IMR-90 (cell line): ENCODE data around the gene SLC10A3. TPM values are rescaled to one million over a fixed set of nuclear protein-coding genes. Genes with fewer than 3 reads are reported as not detected.

Experiments used
- ATAC-seq: fragments of 200-7000 bp; cut with Tn5 transposase; 2 replicates; pipeline ENCODE4 v1.9.1; 2020; ENCODE audit warnings: low read depth, mild to moderate bottlenecking, moderate library complexity
- BruUV-seq: library from RNA; stranded (reverse); fragments of 400-500 nt; replicated peaks from 2 replicates; lab custom pipeline; 2021; lab: Mats Ljungman, UMichigan
- CTCF ChIA-PET: fragments of 300-600 bp; formaldehyde crosslinking; extraction: SDS; loops from one replicate; lab custom pipeline; 2021; ENCODE audit warnings: antibody characterized with exemption; lab: Yijun Ruan, JAX
- POLR2A ChIA-PET: fragments of 300-600 bp; sonication (Branson Sonifier 250); formaldehyde crosslinking; loops from one replicate; lab custom pipeline; 2022; ENCODE audit warnings: antibody characterized with exemption; ENCODE audit not compliant: unreplicated experiment; lab: Charles Lee
- DNase-seq: peaks from one replicate; pipeline ENCODE4 v3.0.0; 2013
- H2AFZ ChIP-seq: replicated peaks from 2 replicates; pipeline ENCODE3; 2013; ENCODE audit warnings: low read length, mild to moderate bottlenecking; ENCODE audit not compliant: poor library complexity
- H2AK5ac ChIP-seq: 2 replicates; pipeline ENCODE4 v1.6.1; 2013; ENCODE audit warnings: low read depth, low read length, inconsistent platforms
- H2AK9ac ChIP-seq: replicated peaks from 2 replicates; pipeline ENCODE3; 2013; ENCODE audit warnings: mild to moderate bottlenecking, low read depth, low read length, moderate library complexity; ENCODE audit not compliant: poor library complexity
- H2BK120ac ChIP-seq: 2 replicates; pipeline ENCODE4 v1.6.1; 2013; ENCODE audit warnings: low read depth, low read length, inconsistent platforms
- H2BK15ac ChIP-seq: 3 replicates; pipeline ENCODE4 v1.6.1; 2013; ENCODE audit warnings: low read depth, low read length, inconsistent platforms
- H2BK20ac ChIP-seq: 2 replicates; pipeline ENCODE4 v1.6.1; 2013; ENCODE audit warnings: low read depth, mild to moderate bottlenecking, inconsistent platforms, low read length, moderate library complexity
- H2BK5ac ChIP-seq: 2 replicates; pipeline ENCODE4 v1.6.1; 2013; ENCODE audit warnings: mild to moderate bottlenecking, low read depth, low read length, inconsistent platforms; ENCODE audit not compliant: poor library complexity, severe bottlenecking
- H3K14ac ChIP-seq: replicated peaks from 2 replicates; pipeline ENCODE4 v1.6.1; 2013; ENCODE audit warnings: low read depth, low read length, inconsistent platforms
- H3K18ac ChIP-seq: 2 replicates; pipeline ENCODE4 v1.6.1; 2013; ENCODE audit warnings: low read depth, low read length, control low read depth
- H3K23ac ChIP-seq: 2 replicates; pipeline ENCODE4 v1.6.1; 2013; ENCODE audit warnings: low read depth, low read length, inconsistent platforms
- H3K27ac ChIP-seq: 2 replicates; pipeline ENCODE4 v1.5.1; 2013; ENCODE audit warnings: mild to moderate bottlenecking, control low read depth, low read length; ENCODE audit not compliant: insufficient read depth
- H3K27me3 ChIP-seq: 2 replicates; pipeline ENCODE4 v1.6.1; 2013; ENCODE audit warnings: low read length; ENCODE audit not compliant: control insufficient read depth, insufficient read depth
- H3K36me3 ChIP-seq: 2 replicates; pipeline ENCODE4 v1.6.1; 2013; ENCODE audit warnings: low read length, mixed read lengths; ENCODE audit not compliant: control insufficient read depth, insufficient read depth
- H3K4ac ChIP-seq: 2 replicates; pipeline ENCODE4 v1.6.1; 2013; ENCODE audit warnings: low read depth, low read length, inconsistent platforms
- H3K4me1 ChIP-seq: 2 replicates; pipeline ENCODE4 v1.6.1; 2013; ENCODE audit warnings: low read length, mixed read lengths; ENCODE audit not compliant: control insufficient read depth, insufficient read depth
- H3K4me2 ChIP-seq: 2 replicates; pipeline ENCODE4 v1.6.1; 2013; ENCODE audit warnings: low read depth, mild to moderate bottlenecking, control low read depth, low read length, moderate library complexity
- H3K4me3 ChIP-seq: 2 replicates; pipeline ENCODE4 v1.5.1; 2013; ENCODE audit warnings: low read depth, mild to moderate bottlenecking, control low read depth, low read length, moderate library complexity; ENCODE audit not compliant: insufficient read depth
- H3K56ac ChIP-seq: 2 replicates; pipeline ENCODE4 v1.6.1; 2013; ENCODE audit warnings: low read length, inconsistent platforms; ENCODE audit not compliant: insufficient read depth; ENCODE audit errors: extremely low read depth
- H3K79me1 ChIP-seq, 2 experiments: 2 replicates each; pipeline ENCODE4 v1.6.1; 2013; ENCODE audit warnings: low read length in 2 of 2, inconsistent platforms in 1 of 2, low read depth in 1 of 2
- H3K9ac ChIP-seq: 2 replicates; pipeline ENCODE4 v1.6.1; 2013; ENCODE audit warnings: low read depth, low read length, control low read depth
- H3K9me1 ChIP-seq: 2 replicates; pipeline ENCODE4 v1.6.1; 2013; ENCODE audit warnings: low read length, inconsistent platforms; ENCODE audit not compliant: insufficient read depth
- H3K9me3 ChIP-seq: 2 replicates; pipeline ENCODE4 v1.6.1; 2013; ENCODE audit warnings: low read length; ENCODE audit not compliant: control insufficient read depth, insufficient read depth
- H4K20me1 ChIP-seq: 2 replicates; pipeline ENCODE4 v1.6.1; 2013; ENCODE audit warnings: low read length, inconsistent platforms; ENCODE audit not compliant: insufficient read depth
- H4K5ac ChIP-seq: 2 replicates; pipeline ENCODE4 v1.6.1; 2013; ENCODE audit warnings: mild to moderate bottlenecking, low read depth, low read length, control low read depth
- H4K8ac ChIP-seq, 2 experiments: 2 replicates each; pipeline ENCODE4 v1.6.1; 2013; ENCODE audit warnings: low read depth in 2 of 2, low read length in 2 of 2, control low read depth in 1 of 2, inconsistent platforms in 1 of 2
- H4K91ac ChIP-seq: 2 replicates; pipeline ENCODE4 v1.6.1; 2013; ENCODE audit warnings: low read depth, low read length, inconsistent platforms; ENCODE audit not compliant: insufficient read depth
- BHLHE40 ChIP-seq: fragments of 150-350 bp; IDR thresholded peaks from 2 replicates; pipeline ENCODE4 v1.6.1; 2016; ENCODE audit warnings: mild to moderate bottlenecking, low read depth, low read length
- CEBPB ChIP-seq: IDR thresholded peaks from 2 replicates; pipeline ENCODE4 v1.6.1; 2012; ENCODE audit warnings: low read depth, low read length, improper control_type of control experiment
- CHD1 ChIP-seq: IDR thresholded peaks from 2 replicates; pipeline ENCODE4 v1.6.1; 2012; ENCODE audit warnings: low read depth, low read length, improper control_type of control experiment
- FOS ChIP-seq: fragments of 150-350 bp; IDR thresholded peaks from 2 replicates; pipeline ENCODE4 v1.6.1; 2016; ENCODE audit warnings: low read depth, low read length
- MAZ ChIP-seq: IDR thresholded peaks from 2 replicates; pipeline ENCODE4 v1.6.1; 2012; ENCODE audit warnings: low read depth, mild to moderate bottlenecking, low read length, improper control_type of control experiment, moderate library complexity, borderline replicate concordance
- MXI1 ChIP-seq: IDR thresholded peaks from 2 replicates; pipeline ENCODE4 v1.6.1; 2012; ENCODE audit warnings: low read depth, mild to moderate bottlenecking, low read length, moderate library complexity, borderline replicate concordance
- POLR2A ChIP-seq: IDR thresholded peaks from 2 replicates; pipeline ENCODE4 v1.6.1; 2012; ENCODE audit warnings: mild to moderate bottlenecking, low read depth, low read length
- RAD21 ChIP-seq: IDR thresholded peaks from 2 replicates; pipeline ENCODE4 v1.6.1; 2012; ENCODE audit warnings: low read length, improper control_type of control experiment
- RCOR1 ChIP-seq: IDR thresholded peaks from 2 replicates; pipeline ENCODE4 v1.6.1; 2012; ENCODE audit warnings: mild to moderate bottlenecking, low read length, improper control_type of control experiment; ENCODE audit not compliant: insufficient replicate concordance
- SMC3 ChIP-seq: fragments of 150-350 bp; IDR thresholded peaks from 2 replicates; pipeline ENCODE4 v1.6.1; 2016; ENCODE audit warnings: low read depth, mild to moderate bottlenecking, antibody characterized with exemption, low read length, moderate library complexity
- WGBS, 2 experiments: methylation state at CpG; one replicate each; pipeline versions ENCODE4 v1.1.5 to v1.1.7; 2013; ENCODE audit warnings: missing lambda C conversion rate in 2 of 2; ENCODE audit not compliant: insufficient read length in 1 of 2; ENCODE audit errors: extremely low coverage in 2 of 2; 5-methylcytosine and 5-hydroxymethylcytosine counted together
- dilution Hi-C: fragments of 300-500 bp; cut with HindIII; formaldehyde crosslinking; loops from one replicate; pipeline ENCODE4 v1.14.3; 2018; ENCODE audit warnings: low sequenced_read_pairs; ENCODE audit not compliant: unreplicated experiment
- in situ Hi-C: fragments of 300-500 bp; cut with MboI; formaldehyde crosslinking; loops from 3 replicates; pipeline ENCODE4 v1.14.3; 2019; ENCODE audit warnings: low sequenced_read_pairs, inconsistent platforms, mixed read lengths
- intact Hi-C: fragments of 100-400 bp; cut with micrococcal nuclease; formaldehyde crosslinking; loops from 2 replicates; pipeline ENCODE4 v1.10.0; 2022
- polyA plus RNA-seq, 3 experiments: library from polyadenylated mRNA; depleted of rRNA; stranded (reverse); fragments of >200 nt; gene quantifications; 2 replicates each; pipeline ENCODE4 v1.2.3, GENCODE V29; 2012; ENCODE audit warnings: low replicate concordance in 1 of 3
- total RNA-seq: library from RNA; depleted of rRNA; stranded (reverse); fragments of >200 nt; gene quantifications from 2 replicates; pipeline ENCODE4 v1.2.3, GENCODE V29; 2012
- TF ChIP-seq, protein P1 (sequence below): fragments of 150-350 bp; IDR thresholded peaks from 2 replicates; pipeline ENCODE4 v1.6.1; 2017; ENCODE audit warnings: mild to moderate bottlenecking, antibody characterized with exemption, low read length, low read depth
- TF ChIP-seq, protein P2 (sequence below): fragments of 150-350 bp; IDR thresholded peaks from 2 replicates; pipeline ENCODE4 v1.6.1; 2016; ENCODE audit warnings: low read depth, mild to moderate bottlenecking, low read length, moderate library complexity, borderline replicate concordance

SLC10A3 gene
- total and polyA plus RNA-seq, 2 of the 4 experiments (the other 2 are of a cell fraction) = 15.2 to 24.6 TPM

DNA sequence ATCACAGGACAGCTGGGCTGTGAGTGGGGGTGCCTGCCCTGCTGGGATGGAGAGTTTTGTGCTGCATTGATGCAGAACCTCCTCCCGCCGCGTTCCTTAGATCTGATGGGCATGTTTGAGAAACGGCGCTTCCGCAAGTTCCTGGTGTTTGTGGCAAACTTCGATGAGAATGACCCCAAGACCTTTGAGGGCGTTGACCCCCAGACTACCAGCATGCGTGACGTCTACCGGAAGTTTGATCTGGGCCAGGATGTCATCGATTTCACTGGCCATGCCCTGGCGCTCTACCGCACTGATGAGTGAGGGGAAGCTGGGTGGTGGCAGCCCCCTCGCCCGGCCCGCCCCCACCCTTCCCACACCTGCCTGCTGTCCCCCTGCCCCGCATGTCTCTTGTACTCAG, 50.6 kb downstream of the SLC10A3 start:
- Histone ChIP-seq H3K4me3 (no peak overlapping the region), H4K91ac (no peak overlapping the region), H2BK20ac (no peak overlapping the region), H3K4me1 (peaks cover 6% of the 10 kb centered on the region), H3K27me3 (no peaks in the 10 kb centered on the region), H3K27ac (no peak overlapping the region), H3K4ac (no peak overlapping the region), H3K9ac (no peak overlapping the region), H2AK9ac (no peak overlapping the region), H4K5ac (no peak overlapping the region), H2BK120ac (no peak overlapping the region), H2AK5ac (no peak overlapping the region), H4K20me1 (peaks cover 14% of the 10 kb centered on the region), H3K9me1 (no peaks in the 10 kb centered on the region), H3K56ac (no peak overlapping the region), H2BK5ac (no peak overlapping the region), H3K23ac (no peak overlapping the region), H3K14ac (no peak overlapping the region), H3K36me3 (peaks cover 42% of the 10 kb centered on the region), H4K8ac (no peak overlapping the region), H3K18ac (no peak overlapping the region), H2AFZ (no peak overlapping the region), H3K4me2 (no peak overlapping the region), H3K9me3 (no peaks in the 10 kb centered on the region; the same call in 1 of the 2 replicates), H3K79me1 (peaks cover 0 to 17% of the 10 kb centered on the region in 2 experiments; a peak in 1 of 4 replicates), H2BK15ac (no peak overlapping the region)
- ChIA-PET POLR2A (no interaction called here), CTCF (no interaction called here)
- TF ChIP-seq RAD21 (no peak), CHD1 (no peak), MXI1 (no peak), SMC3 (no peak), POLR2A (no peak), BHLHE40 (no peak), MAZ (no peak), FOS (no peak), RCOR1 (no peak), CEBPB (no peak)
- TF ChIP-seq, protein P1, sequence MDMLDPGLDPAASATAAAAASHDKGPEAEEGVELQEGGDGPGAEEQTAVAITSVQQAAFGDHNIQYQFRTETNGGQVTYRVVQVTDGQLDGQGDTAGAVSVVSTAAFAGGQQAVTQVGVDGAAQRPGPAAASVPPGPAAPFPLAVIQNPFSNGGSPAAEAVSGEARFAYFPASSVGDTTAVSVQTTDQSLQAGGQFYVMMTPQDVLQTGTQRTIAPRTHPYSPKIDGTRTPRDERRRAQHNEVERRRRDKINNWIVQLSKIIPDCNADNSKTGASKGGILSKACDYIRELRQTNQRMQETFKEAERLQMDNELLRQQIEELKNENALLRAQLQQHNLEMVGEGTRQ = no peak
- TF ChIP-seq, protein P2, sequence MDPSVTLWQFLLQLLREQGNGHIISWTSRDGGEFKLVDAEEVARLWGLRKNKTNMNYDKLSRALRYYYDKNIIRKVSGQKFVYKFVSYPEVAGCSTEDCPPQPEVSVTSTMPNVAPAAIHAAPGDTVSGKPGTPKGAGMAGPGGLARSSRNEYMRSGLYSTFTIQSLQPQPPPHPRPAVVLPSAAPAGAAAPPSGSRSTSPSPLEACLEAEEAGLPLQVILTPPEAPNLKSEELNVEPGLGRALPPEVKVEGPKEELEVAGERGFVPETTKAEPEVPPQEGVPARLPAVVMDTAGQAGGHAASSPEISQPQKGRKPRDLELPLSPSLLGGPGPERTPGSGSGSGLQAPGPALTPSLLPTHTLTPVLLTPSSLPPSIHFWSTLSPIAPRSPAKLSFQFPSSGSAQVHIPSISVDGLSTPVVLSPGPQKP = no peak
- no TSS peak for BruUV-seq
- dilution Hi-C loops = no loop called here
- intact Hi-C loops = no loop called here
- 92% methylated on average over 6 of the region's 18 CpGs; no CpG with 5 or more reads in 1 of the 2 experiments for WGBS, 2 experiments
- in situ Hi-C loops = no loop called here
- ATAC-seq (no peak), DNase-seq (no peak)
